ELF-1 (cell line): Measurements from ENCODE around the gene EVC2.
A peak's percentile ranks its signal among the peaks of the same experiment; 100 is the strongest.

Source experiments
- DNase-seq: peaks from one replicate; pipeline ENCODE4 v3.0.0-alpha.2; 2016; ENCODE audit warnings: low read depth, low spot score

The EVC2 gene

GRCh38 chr4:5708449-5709206 is at the start of gene EVC2:
TSS of gene EVC2 (minus strand) at chr4:5708559. CDS start at chr4:5708513, 46 bp downstream.
- DNase-seq: peak; percentile 64

- DNase-seq: no peak
These were observed 49.6 kb upstream of the EVC2 start for GRCh38 chr4:5757954-5758353.

- DNase-seq: no peak
These were observed 49.2 kb upstream of the EVC2 start for GRCh38 chr4:5757536-5757935.

GRCh38 chr4:5757091-5757490 is 48.7 kb upstream of the EVC2 start:
- no peak for DNase-seq

GRCh38 chr4:5756271-5756670 is 47.9 kb upstream of the EVC2 start:
- DNase-seq: no peak

- DNase-seq: no peak
These were observed 47.3 kb upstream of the EVC2 start for GRCh38 chr4:5755679-5756078.

GRCh38 chr4:5755161-5755560 is 46.8 kb upstream of the EVC2 start:
- DNase-seq: no peak

GRCh38 chr4:5754529-5754881 is 46.1 kb upstream of the EVC2 start:
- no peak for DNase-seq

GRCh38 chr4:5753766-5754528 is 45.6 kb upstream of the EVC2 start:
- no peak for DNase-seq

GRCh38 chr4:5753366-5753765 is 45.0 kb upstream of the EVC2 start:
- no peak for DNase-seq

GRCh38 chr4:5752376-5753184 is 44.2 kb upstream of the EVC2 start:
- DNase-seq: peak; percentile 34

- no peak for DNase-seq
These were observed 43.5 kb upstream of the EVC2 start for GRCh38 chr4:5751666-5752375.

- DNase-seq: no peak
These were observed 42.7 kb upstream of the EVC2 start for GRCh38 chr4:5750946-5751665.

GRCh38 chr4:5750052-5750945 is 41.9 kb upstream of the EVC2 start:
- no peak for DNase-seq

GRCh38 chr4:5749568-5749967 is 41.2 kb upstream of the EVC2 start:
- DNase-seq: no peak

- no peak for DNase-seq
These were observed 39.5 kb upstream of the EVC2 start for GRCh38 chr4:5747738-5748375.

- DNase-seq: no peak
These were observed 38.7 kb upstream of the EVC2 start for GRCh38 chr4:5746829-5747737.

GRCh38 chr4:5746250-5746649 is 37.9 kb upstream of the EVC2 start:
- no peak for DNase-seq
